D721Med (cell line): ENCODE results near the gene TMEM132A.
"Not testable (repeated sequence)": the region's sequence is repeated elsewhere in the genome, so short reads cannot be mapped to it uniquely, and the experiment has no call there.

Experiments
- DNase-seq: peaks from one replicate; pipeline ENCODE4 v3.0.0; 2011; ENCODE audit warnings: low spot score; ENCODE audit not compliant: insufficient read length
- FAIRE-seq: peaks from 2 replicates; lab custom pipeline; 2011; peaks lifted over from hg19 to GRCh38; lab: Jason Lieb, UNC
- TF ChIP-seq, protein P1 (sequence below): IDR thresholded peaks from 2 replicates; pipeline ENCODE4 v1.5.1; 2012; ENCODE audit warnings: mild to moderate bottlenecking, control low read depth; ENCODE audit not compliant: insufficient read depth; ENCODE audit errors: missing control alignments

TMEM132A gene

DNA sequence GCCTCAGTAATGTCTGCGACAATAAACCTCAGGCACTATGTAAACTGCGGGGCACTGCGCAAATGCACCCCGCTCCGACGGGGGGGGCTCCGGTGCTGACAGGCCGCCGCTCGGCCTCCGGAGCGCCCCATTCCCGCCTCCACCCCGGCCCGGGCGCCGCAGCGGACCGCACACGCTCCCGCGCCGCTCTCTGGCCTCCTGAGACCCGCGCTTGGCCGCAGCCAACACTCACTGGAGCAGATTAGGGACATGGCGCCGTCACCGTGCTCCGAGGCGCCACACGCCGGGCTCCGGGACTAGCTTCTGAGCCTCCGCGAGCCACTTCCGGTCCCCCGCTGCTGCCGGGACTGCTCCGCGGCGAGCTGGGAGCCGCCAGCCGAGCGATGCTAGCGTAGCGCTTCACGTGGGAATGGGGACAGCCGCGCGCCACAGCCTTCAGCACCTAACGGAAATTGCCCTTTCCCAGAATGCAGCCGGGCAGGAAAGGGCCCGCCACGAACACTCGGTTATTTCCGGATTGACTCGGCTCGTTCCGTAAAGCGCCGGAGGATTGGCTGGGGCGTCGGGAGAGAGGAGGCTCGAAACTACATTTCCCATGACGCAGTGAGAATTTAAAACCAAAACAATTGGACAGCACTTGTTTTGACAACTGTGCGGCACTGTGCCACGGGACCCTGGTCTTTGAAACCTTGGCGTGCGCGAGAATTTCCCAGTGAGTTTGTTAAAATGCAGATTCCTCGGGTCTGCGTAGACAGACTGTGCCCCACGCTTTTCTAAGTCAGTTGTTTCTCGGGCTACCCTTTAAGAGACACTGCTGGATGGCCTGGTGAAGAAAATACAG is 17.9 kb upstream of the TMEM132A start, which contains the start of gene PRPF19:
TSS of gene PRPF19 (minus strand) at position 454 of the 841 bp plus-strand sequence. CDS start at position 251, 203 bp downstream.
- TF ChIP-seq, protein P1, sequence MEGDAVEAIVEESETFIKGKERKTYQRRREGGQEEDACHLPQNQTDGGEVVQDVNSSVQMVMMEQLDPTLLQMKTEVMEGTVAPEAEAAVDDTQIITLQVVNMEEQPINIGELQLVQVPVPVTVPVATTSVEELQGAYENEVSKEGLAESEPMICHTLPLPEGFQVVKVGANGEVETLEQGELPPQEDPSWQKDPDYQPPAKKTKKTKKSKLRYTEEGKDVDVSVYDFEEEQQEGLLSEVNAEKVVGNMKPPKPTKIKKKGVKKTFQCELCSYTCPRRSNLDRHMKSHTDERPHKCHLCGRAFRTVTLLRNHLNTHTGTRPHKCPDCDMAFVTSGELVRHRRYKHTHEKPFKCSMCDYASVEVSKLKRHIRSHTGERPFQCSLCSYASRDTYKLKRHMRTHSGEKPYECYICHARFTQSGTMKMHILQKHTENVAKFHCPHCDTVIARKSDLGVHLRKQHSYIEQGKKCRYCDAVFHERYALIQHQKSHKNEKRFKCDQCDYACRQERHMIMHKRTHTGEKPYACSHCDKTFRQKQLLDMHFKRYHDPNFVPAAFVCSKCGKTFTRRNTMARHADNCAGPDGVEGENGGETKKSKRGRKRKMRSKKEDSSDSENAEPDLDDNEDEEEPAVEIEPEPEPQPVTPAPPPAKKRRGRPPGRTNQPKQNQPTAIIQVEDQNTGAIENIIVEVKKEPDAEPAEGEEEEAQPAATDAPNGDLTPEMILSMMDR = no peak
- FAIRE-seq = no peak
- DNase-seq = peak; percentile 87

DNA sequence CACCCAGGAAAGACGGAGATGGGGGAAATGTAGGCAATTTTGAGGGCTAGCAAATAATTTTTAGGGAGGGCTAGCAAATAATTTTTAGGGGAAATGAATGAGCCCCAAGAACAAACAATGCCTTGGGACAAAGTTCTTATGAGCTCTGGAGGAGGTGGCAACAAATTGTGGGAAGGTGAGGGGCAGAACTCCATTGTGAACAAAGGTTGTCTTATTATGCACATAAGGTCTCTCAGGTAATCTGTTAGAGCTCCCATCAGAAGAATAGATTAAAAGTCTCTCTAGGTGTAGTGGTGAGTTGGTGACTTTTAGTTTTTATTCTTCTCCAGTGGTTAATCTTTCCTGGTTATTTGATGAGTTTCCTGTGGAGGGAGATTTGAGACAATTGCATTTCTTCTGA is 15.5 kb upstream of the TMEM132A start:
- FAIRE-seq = no peak
- no peak for DNase-seq
- TF ChIP-seq, protein P1 = no peak

GRCh38 chr11:60909680-60910280 is 14.5 kb upstream of the TMEM132A start:
- DNase-seq, FAIRE-seq: not testable (repeated sequence)

DNA sequence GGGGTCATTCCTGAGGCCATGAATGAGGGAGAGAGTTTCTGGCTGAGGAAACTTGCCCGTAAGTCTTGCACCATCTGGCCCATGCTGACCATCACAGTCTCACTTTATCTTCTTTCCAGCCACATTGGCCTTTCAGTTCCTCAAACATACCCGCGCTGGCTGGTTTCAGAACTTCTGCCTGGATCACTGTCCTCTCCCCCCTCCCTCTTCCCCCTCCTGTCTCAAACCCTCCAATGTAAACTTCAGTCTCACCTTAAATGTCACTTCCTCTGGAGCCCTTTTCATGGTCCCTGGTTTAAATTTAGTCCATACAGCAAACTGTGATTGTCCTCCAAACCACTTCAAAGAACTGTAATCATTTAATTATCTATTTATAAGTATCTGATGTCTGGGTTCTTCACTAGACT is 14.0 kb upstream of the TMEM132A start:
- DNase-seq (no peak), FAIRE-seq (no peak)
- TF ChIP-seq, protein P1 = no peak

GRCh38 chr11:60910711-60911380 is 13.4 kb upstream of the TMEM132A start:
- TF ChIP-seq, protein P1 = no peak
- no peak for DNase-seq
- no peak for FAIRE-seq

GRCh38 chr11:60912223-60912850 is 11.9 kb upstream of the TMEM132A start:
- no peak for FAIRE-seq
- no peak for DNase-seq
- TF ChIP-seq, protein P1 = no peak
